AG08396 (cell line): Measurements from ENCODE around the gene OOSP1.
"Not testable (repeated sequence)": the region's sequence is repeated elsewhere in the genome, so short reads cannot be mapped to it uniquely, and the experiment has no call there.

Source experiments
- DNase-seq: peaks from one replicate; pipeline ENCODE4 v3.0.0; 2012; ENCODE audit warnings: low spot score, mixed read lengths

Gene OOSP1

DNA sequence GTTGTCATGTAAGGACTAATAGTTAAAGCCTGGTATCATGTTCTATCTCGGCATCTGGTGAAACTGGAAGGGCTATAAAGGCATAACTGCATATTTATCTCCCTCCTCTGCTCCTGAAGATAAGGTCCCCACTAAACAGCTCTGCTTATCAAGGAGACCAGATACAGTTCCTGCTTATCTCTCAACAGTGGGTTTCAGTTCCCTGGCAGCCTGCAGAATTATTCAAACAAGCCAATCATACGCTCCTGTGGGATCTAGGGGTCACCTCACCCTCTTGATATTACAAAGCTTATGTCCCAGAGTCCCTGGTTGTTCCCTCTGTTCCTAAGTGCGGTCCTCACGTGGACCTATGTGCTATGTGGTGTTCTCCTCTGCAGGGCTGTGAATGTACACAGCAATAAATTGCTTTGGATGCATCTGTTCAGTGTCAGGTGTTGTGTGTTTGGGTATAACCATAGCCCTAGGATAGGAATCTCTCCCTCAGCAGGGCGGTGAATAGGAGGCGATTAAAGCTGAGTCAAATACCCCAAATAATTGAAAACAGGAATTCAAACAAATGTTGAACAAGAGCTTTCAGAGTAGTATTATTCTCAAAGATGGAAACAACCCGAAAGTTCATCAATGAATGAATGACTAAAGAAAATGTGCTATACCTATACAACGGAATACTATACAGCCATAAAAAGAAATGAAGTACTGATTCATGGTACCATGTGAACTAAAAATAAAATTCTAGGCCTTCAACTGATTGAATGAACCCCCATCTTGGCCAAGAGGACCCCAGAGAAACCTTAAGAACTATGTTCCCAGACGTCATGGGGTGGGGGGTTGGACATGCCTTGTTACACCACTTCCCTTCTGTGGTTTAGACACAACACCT lies 22.5 kb downstream of the OOSP1 start:
- no peak for DNase-seq

DNA sequence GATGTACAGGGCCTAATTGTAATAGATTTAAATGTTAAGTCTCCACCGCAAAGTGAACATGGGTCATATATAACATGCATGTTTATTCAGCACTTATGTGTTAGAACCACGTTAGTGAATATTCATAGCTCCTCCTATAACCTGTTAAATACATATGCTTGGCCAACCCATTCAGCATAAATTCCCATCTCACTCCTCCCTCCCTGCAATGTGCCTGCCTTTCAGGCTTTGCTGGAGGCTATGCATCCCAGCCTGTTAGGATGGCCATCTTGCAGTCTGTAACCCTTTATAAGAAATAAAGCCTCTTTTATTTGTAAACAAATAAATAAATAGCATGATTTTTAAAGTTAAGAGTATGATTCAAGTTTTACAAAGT lies 23.9 kb downstream of the OOSP1 start:
- DNase-seq, result no peak

- no peak for DNase-seq
Observed at GRCh38 chr11:59963733-59964132, 25.5 kb downstream of the OOSP1 start, which contains the start of gene OOSP4A. Gene OOSP4A, plus strand, starts transcription at chr11:59964033. Its CDS starts 0 bp downstream, at chr11:59964033.

- no peak for DNase-seq
Observed at GRCh38 chr11:59965424-59965823, 27.2 kb downstream of the OOSP1 start.

DNA sequence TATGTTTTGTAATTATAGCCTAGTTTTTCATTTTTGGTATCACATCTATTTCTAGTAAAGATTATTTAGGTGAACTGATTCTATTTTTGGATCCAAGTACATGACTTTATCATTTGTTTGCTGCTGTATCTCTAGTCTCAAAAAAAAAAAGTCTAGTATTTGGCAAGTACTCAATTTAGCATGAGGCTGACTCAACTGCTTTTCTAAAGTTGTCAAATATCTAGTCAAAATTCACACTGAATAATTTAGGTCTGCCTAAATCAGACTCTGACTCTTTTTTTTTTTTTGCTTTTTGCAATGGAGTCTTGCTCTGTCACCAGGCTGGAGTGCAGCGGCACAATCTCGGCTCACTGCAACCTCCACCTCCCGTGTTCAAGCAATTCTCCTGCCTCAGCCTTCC lies 28.0 kb downstream of the OOSP1 start:
- no peak for DNase-seq

GRCh38 chr11:59967677-59968394 lies 29.6 kb downstream of the OOSP1 start:
- DNase-seq, result no peak

DNA sequence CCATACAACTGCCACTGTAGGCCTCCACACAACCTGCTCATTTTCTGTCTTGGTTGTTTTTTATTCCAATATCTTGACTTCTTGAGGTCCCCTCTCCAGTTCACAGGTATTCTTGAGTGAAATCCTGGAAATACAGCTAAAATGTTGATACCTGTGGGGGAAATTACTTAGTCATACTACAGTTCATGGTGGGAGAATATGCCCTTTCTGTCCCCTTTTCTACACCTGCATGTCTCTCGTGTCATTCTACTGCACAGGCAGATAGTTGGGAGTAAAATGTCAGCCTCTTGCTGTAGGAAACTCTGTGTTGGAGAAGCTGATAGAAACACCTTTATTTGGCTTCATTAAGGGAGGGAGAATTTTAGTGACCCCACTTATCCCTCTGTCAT lies 30.2 kb downstream of the OOSP1 start:
- DNase-seq, result no peak

- DNase-seq, result no peak
Observed at GRCh38 chr11:59973097-59973496, 34.9 kb downstream of the OOSP1 start.

GRCh38 chr11:59981106-59981770 lies 43.0 kb downstream of the OOSP1 start:
- DNase-seq, result no peak

- not testable (repeated sequence) for DNase-seq
Observed at GRCh38 chr11:59982037-59982436, 43.8 kb downstream of the OOSP1 start.

DNA sequence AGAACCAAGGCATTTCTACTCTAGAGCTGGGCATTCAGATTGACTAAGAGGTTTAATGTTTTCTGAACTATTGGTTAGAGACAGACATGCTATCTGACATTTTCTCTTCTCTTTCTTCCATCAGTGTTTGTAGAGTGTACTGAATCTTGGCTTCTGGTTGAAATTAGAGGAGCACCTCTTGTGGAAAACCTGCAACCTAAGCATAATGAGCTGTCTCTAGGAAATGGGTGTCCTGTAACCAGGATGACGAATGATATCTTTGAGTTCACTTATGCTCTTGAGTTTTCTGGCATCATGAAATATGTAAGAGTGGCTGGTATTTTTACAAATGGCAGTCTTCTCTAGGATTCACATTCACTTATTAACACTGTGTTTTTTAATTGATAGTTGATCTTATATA lies 45.0 kb downstream of the OOSP1 start:
- DNase-seq, result no peak

DNA sequence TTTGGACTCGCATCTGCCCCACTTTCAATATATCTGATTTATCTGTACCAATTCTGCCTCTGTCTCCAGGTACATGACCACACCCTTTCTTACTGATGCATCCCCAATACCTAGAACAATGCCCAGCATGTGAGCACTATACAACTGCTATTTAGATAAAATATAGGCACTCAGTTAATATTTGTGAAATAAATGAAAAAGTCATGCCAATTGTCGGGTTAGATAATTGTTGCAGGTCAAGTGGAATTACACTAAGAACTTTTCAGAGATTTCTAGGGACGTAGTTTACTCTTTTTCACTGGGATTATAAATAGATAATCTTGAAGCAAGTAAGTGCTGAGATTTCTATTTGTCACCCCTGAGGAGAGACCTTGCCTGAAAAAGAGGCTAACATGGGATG lies 46.1 kb downstream of the OOSP1 start:
- no peak for DNase-seq

GRCh38 chr11:59990421-59990820 lies 52.2 kb downstream of the OOSP1 start:
- no peak for DNase-seq

GRCh38 chr11:59992425-59992824 lies 54.2 kb downstream of the OOSP1 start:
- no peak for DNase-seq

GRCh38 chr11:59997800-59998199 lies 59.6 kb downstream of the OOSP1 start:
- no peak for DNase-seq

GRCh38 chr11:59999691-60000090 lies 61.5 kb downstream of the OOSP1 start:
- no peak for DNase-seq

DNA sequence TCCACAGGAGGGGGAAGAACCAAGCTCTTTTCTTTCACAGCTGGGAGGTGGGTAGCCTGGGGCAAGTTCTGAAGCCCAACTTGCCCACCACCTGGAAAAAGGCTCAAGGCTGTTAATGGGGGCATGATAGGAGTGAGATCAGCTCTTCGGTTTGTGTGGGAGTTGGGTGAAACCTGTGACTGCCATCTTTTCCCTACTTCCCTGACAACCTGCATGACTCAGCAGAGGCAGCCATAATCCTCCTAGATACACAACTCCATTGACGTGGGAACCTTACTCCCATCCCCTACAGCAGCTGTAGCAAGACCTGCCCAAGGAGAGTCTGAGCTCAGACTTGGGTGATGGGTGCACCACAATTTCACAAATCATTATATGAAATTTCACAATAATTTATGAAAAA lies 65.5 kb downstream of the OOSP1 start:
- no peak for DNase-seq

- no peak for DNase-seq
Observed at GRCh38 chr11:60005360-60005759, 67.1 kb downstream of the OOSP1 start.
